ENCODE measurements around the gene SASH1.

DNA sequence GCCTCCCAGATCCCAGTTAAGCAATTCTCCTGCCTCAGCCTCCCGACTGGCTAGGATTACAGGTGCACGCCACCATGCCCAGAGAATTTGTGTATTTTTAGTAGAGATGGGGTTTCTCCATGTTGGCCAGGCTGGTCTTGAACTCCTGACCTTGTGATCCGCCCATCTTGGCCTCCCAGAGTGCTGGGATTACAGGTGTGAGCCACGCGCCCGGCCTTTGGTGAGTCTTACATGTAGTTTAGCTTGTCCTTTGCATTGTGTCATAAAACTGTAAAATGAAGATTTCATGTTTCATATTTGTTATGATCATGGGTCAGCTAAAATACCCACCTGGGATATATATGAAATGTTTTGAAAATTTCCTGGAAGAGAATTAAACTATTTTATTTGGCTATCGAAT lies 183.5 kb downstream of the SASH1 start:
- TF ChIP-seq RAD21 (conservative IDR thresholded peaks at IDR 0.05) = no peak
- TF ChIP-seq, protein P1, sequence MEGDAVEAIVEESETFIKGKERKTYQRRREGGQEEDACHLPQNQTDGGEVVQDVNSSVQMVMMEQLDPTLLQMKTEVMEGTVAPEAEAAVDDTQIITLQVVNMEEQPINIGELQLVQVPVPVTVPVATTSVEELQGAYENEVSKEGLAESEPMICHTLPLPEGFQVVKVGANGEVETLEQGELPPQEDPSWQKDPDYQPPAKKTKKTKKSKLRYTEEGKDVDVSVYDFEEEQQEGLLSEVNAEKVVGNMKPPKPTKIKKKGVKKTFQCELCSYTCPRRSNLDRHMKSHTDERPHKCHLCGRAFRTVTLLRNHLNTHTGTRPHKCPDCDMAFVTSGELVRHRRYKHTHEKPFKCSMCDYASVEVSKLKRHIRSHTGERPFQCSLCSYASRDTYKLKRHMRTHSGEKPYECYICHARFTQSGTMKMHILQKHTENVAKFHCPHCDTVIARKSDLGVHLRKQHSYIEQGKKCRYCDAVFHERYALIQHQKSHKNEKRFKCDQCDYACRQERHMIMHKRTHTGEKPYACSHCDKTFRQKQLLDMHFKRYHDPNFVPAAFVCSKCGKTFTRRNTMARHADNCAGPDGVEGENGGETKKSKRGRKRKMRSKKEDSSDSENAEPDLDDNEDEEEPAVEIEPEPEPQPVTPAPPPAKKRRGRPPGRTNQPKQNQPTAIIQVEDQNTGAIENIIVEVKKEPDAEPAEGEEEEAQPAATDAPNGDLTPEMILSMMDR (IDR thresholded peaks at IDR 0.05; ENCODE audit: poor library complexity, severe bottlenecking) = no peak
- no peak for TF ChIP-seq POLR2AphosphoS5 (IDR thresholded peaks at IDR 0.05)
- no peak for TF ChIP-seq TAF1 (IDR thresholded peaks at IDR 0.05; ENCODE audit: low read depth)
- no peak for TF ChIP-seq EP300 (conservative IDR thresholded peaks at IDR 0.05; ENCODE audit: poor library complexity, severe bottlenecking)
- no peak for TF ChIP-seq EZH2 (IDR thresholded peaks at IDR 0.05; ENCODE audit: borderline replicate concordance, insufficient read depth, low read length, poor library complexity, severe bottlenecking)
- TF ChIP-seq, protein P2, sequence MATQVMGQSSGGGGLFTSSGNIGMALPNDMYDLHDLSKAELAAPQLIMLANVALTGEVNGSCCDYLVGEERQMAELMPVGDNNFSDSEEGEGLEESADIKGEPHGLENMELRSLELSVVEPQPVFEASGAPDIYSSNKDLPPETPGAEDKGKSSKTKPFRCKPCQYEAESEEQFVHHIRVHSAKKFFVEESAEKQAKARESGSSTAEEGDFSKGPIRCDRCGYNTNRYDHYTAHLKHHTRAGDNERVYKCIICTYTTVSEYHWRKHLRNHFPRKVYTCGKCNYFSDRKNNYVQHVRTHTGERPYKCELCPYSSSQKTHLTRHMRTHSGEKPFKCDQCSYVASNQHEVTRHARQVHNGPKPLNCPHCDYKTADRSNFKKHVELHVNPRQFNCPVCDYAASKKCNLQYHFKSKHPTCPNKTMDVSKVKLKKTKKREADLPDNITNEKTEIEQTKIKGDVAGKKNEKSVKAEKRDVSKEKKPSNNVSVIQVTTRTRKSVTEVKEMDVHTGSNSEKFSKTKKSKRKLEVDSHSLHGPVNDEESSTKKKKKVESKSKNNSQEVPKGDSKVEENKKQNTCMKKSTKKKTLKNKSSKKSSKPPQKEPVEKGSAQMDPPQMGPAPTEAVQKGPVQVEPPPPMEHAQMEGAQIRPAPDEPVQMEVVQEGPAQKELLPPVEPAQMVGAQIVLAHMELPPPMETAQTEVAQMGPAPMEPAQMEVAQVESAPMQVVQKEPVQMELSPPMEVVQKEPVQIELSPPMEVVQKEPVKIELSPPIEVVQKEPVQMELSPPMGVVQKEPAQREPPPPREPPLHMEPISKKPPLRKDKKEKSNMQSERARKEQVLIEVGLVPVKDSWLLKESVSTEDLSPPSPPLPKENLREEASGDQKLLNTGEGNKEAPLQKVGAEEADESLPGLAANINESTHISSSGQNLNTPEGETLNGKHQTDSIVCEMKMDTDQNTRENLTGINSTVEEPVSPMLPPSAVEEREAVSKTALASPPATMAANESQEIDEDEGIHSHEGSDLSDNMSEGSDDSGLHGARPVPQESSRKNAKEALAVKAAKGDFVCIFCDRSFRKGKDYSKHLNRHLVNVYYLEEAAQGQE (IDR thresholded peaks at IDR 0.05; ENCODE audit: borderline replicate concordance) = no peak
- TF ChIP-seq MXI1 (conservative IDR thresholded peaks at IDR 0.05; ENCODE audit: poor library complexity, severe bottlenecking) = no peak

All from neural cell (in vitro differentiated cells).